ENCODE data around the gene DNAJC18. TPM values are rescaled to one million over a fixed set of nuclear protein-coding genes. Genes with fewer than 3 reads are reported as not detected.

Gene DNAJC18
- total and polyA plus RNA-seq, 2 of the 8 experiments (the other 6 are each of a cell fraction or from before 2014, with no cell fraction given), result 7.8 to 29.2 TPM

DNA sequence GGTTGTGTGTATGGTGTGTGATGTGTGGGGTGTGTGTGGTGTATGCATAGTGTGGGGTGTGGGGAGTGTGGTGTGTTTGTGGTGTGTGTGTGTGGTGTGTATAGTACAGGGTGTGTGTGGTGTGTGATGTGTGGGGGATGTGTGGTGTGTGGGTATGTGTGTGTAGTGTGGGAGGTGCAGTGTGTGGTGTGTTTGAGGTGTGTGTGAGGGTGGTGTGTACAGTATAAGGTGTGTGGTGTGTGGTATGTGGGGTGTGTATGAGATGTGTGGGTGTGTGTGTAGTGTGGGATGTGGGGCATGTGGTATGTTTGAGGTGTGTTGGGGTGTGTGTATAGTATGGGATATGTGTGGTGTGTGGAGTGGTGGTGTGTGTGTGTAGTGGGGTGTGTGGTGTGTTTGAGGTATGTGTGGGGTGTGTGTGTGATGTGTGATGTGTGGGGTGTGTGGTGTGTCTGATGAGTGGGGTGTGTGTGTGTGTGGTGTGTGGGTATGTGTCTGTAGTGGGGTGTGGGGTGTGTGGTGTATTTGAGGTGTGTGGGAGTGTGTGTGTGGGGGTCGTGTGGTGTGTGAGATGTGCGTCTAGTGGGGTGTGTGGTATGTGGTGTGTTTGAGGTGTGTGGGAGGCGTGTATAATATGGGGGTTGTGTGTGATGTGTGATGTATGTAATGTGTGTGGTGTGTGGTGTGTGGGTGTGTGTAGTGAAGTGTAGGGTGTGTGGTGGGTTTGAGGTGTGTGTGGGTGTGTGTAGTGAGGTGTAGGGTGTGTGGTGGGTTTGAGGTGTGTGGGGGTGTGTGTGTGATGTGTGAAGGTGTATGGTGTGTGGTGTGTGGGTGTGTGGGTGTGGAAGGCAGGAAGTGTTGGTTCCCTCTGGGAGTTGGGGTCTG is 14.6 kb upstream of the DNAJC18 start (continued):
- no peak for TF ChIP-seq SIX5 (IDR thresholded peaks at IDR 0.05; ENCODE audit: low read depth, low read length)
- TF ChIP-seq TEAD4 (IDR thresholded peaks at IDR 0.05; ENCODE audit: low read depth, low read length), result no peak
- TF ChIP-seq POU5F1 (IDR thresholded peaks at IDR 0.05; ENCODE audit: low read depth, low read length), result no peak
- no peak for TF ChIP-seq HDAC6 (IDR thresholded peaks at IDR 0.05; ENCODE audit: low read depth, low read length)
- TF ChIP-seq TBP (IDR thresholded peaks at IDR 0.05; ENCODE audit: low read depth, low read length), result no peak
- no peak for TF ChIP-seq ZNF274 (IDR thresholded peaks at IDR 0.05; ENCODE audit: borderline replicate concordance, extremely low read depth, low read length)
- TF ChIP-seq EGR1 (IDR thresholded peaks at IDR 0.05; ENCODE audit: borderline replicate concordance, low read depth, low read length), result no peak
- TF ChIP-seq RNF2 (IDR thresholded peaks at IDR 0.05; ENCODE audit: borderline replicate concordance, low read depth, low read length, missing control alignments, poor library complexity, severe bottlenecking), result no peak
- TF ChIP-seq RAD21 (IDR thresholded peaks at IDR 0.05 in 1 of 2, conservative IDR thresholded peaks at IDR 0.05 in 1 of 2; ENCODE audit: low read depth in 2 of 2, low read length in 2 of 2), result no peak
